Osteoblast (primary cell): ENCODE data around the gene CCDC120. TPM values are rescaled to one million over a fixed set of nuclear protein-coding genes. Genes with fewer than 3 reads are reported as not detected.

Source experiments
- DNase-seq: peaks from one replicate; pipeline ENCODE4 v3.0.0; 2011; ENCODE audit warnings: low spot score, mixed read lengths; ENCODE audit not compliant: insufficient read length; ENCODE audit errors: missing footprints
- H2AFZ ChIP-seq: 2 replicates; pipeline ENCODE4 v1.6.0; 2011; ENCODE audit warnings: mild to moderate bottlenecking, low read length
- H3K27ac ChIP-seq: 2 replicates; pipeline ENCODE4 v1.5.1; 2011; ENCODE audit warnings: mild to moderate bottlenecking, low read depth, low read length, moderate library complexity
- H3K27me3 ChIP-seq: 2 replicates; pipeline ENCODE4 v1.6.0; 2012; ENCODE audit warnings: mild to moderate bottlenecking, control low read depth, inconsistent platforms, low read length, moderate library complexity; ENCODE audit not compliant: insufficient read depth
- H3K36me3 ChIP-seq: 2 replicates; pipeline ENCODE4 v1.5.1; 2011; ENCODE audit warnings: mild to moderate bottlenecking, low read length, control low read depth, moderate library complexity; ENCODE audit not compliant: insufficient read depth
- H3K4me1 ChIP-seq: 2 replicates; pipeline ENCODE4 v1.5.1; 2011; ENCODE audit warnings: mild to moderate bottlenecking, low read length, control low read depth, moderate library complexity; ENCODE audit not compliant: insufficient read depth
- H3K4me2 ChIP-seq: 2 replicates; pipeline ENCODE4 v1.6.0; 2011; ENCODE audit warnings: mild to moderate bottlenecking, low read length; ENCODE audit not compliant: insufficient read depth
- H3K4me3 ChIP-seq: fragments of 200-600 bp; sonication (generic); 3 replicates; pipeline ENCODE4 v1.5.1; 2012; ENCODE audit warnings: mild to moderate bottlenecking, low read length, inconsistent platforms; ENCODE audit not compliant: insufficient read depth
- H3K79me2 ChIP-seq: 2 replicates; pipeline ENCODE4 v1.6.0; 2012; ENCODE audit warnings: mild to moderate bottlenecking, low read length, control low read depth, inconsistent platforms; ENCODE audit not compliant: insufficient read depth
- H3K9me3 ChIP-seq: 2 replicates; pipeline ENCODE4 v1.5.1; 2011; ENCODE audit warnings: low read depth, low read length, control low read depth
- H4K20me1 ChIP-seq: 2 replicates; pipeline ENCODE4 v1.6.0; 2012; ENCODE audit warnings: mild to moderate bottlenecking, low read length, control low read depth; ENCODE audit not compliant: insufficient read depth
- total RNA-seq: library from RNA; depleted of rRNA; stranded (reverse); fragments of >200 nt; gene quantifications from 2 replicates; pipeline ENCODE4 v1.2.3, GENCODE V29; 2012
- TF ChIP-seq, protein P1 (sequence below): IDR thresholded peaks from 2 replicates; pipeline ENCODE4 v1.5.1; 2011; ENCODE audit warnings: mild to moderate bottlenecking, low read depth, low read length, moderate library complexity; ENCODE audit errors: extremely low read depth

The CCDC120 gene
- total RNA-seq, 1 donor, result 1.1 TPM

DNA sequence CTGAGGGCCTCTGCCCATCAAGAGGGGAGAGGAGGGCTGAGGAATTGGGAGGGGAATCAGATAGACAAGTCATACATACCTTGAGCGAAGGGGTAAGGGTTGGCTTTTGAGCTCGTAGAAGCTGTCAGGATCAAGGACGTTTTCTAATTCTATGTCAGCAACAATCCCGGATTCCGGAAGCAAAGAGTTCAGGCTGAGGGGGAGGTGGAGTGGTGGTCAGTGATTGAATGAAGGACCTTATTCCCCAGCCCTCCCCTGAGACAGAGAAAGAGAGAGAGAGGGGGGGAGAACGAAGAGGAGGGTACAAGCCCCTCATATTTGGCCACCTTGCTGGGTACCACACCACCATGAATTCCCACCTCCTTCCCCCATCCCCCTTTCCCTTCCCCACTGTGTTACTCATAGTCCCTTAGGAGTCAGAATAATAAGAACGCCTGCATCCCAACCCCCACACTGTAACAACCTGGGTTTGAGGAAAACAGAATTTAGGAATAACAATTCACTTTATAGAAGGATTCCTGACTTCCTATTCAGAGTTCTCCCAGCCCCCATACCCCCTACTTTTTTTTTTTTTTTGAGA lies 18.3 kb upstream of the CCDC120 start:
- H3K9me3 ChIP-seq, result no peaks in the 10 kb centered on the region
- peak overlapping the region; percentile 62 for H3K27ac ChIP-seq
- DNase-seq, result peak; percentile 82
- peaks cover 12% of the 10 kb centered on the region for H3K4me1 ChIP-seq
- peaks cover 34% of the 10 kb centered on the region for H3K36me3 ChIP-seq
- peaks cover 4% of the 10 kb centered on the region for H4K20me1 ChIP-seq
- TF ChIP-seq, protein P1, sequence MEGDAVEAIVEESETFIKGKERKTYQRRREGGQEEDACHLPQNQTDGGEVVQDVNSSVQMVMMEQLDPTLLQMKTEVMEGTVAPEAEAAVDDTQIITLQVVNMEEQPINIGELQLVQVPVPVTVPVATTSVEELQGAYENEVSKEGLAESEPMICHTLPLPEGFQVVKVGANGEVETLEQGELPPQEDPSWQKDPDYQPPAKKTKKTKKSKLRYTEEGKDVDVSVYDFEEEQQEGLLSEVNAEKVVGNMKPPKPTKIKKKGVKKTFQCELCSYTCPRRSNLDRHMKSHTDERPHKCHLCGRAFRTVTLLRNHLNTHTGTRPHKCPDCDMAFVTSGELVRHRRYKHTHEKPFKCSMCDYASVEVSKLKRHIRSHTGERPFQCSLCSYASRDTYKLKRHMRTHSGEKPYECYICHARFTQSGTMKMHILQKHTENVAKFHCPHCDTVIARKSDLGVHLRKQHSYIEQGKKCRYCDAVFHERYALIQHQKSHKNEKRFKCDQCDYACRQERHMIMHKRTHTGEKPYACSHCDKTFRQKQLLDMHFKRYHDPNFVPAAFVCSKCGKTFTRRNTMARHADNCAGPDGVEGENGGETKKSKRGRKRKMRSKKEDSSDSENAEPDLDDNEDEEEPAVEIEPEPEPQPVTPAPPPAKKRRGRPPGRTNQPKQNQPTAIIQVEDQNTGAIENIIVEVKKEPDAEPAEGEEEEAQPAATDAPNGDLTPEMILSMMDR, result no peak
- H3K79me2 ChIP-seq, result peaks cover 41% of the 10 kb centered on the region
- no peaks in the 10 kb centered on the region for H3K27me3 ChIP-seq
- H2AFZ ChIP-seq, result no peak overlapping the region
- H3K4me3 ChIP-seq, result peak overlapping the region; percentile 52
- H3K4me2 ChIP-seq, result peak overlapping the region; percentile 91

DNA sequence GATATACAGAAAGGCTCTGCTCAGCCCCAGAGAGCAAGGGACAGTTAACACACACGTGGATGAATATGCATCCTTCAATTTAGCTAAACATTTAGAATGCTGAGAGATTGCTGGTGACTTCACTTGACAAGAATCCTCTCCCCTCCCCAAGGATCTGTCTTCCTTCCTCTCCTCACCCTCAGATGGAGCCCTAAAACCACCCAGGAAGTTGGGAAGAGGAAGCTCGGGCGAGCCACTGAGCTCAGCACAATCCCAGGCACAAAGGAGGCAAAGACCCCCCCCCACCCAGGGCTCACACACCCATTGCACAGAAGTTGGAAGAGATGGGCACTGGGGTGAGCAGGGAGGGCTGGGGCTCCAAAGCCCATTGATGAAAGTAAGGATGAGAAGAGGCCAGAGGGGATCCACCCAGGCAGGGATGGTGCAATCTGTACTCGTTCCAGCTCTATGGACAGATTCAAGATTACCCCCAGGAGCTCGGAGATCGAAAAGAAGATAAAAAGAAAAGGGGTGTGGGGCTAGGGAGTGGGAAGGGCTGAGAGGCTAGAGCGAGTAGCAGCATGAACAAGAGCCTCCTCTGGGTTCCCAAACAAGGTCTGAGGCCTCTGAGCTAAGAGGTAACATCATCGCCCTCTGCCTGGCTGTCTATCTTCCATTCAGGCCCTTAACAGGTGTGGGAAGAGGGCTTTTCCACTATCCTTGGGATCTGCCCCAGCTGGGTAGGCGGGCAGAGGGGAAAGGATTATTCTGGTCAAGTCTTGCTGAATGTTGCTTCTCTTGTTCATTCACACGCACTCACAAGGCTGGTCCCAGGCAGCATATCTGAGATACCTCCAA lies 16.8 kb upstream of the CCDC120 start:
- Histone ChIP-seq H4K20me1 (peaks cover 4% of the 10 kb centered on the region), H3K4me3 (peak overlapping the region; percentile 81), H3K4me2 (peak overlapping the region; percentile 91), H3K27me3 (no peaks in the 10 kb centered on the region), H2AFZ (no peak overlapping the region), H3K4me1 (peaks cover 12% of the 10 kb centered on the region), H3K9me3 (no peaks in the 10 kb centered on the region), H3K36me3 (peaks cover 27% of the 10 kb centered on the region), H3K79me2 (peaks cover 41% of the 10 kb centered on the region), H3K27ac (peak overlapping the region; percentile 90)
- TF ChIP-seq, protein P1, result no peak
- DNase-seq, result peak; percentile 80

GRCh38 chrX:49042581-49043219 lies 16.1 kb upstream of the CCDC120 start:
- Histone ChIP-seq H4K20me1 (peaks cover 2% of the 10 kb centered on the region), H3K36me3 (peaks cover 20% of the 10 kb centered on the region), H3K27ac (peak overlapping the region; percentile 90), H3K79me2 (peaks cover 40% of the 10 kb centered on the region), H3K9me3 (no peaks in the 10 kb centered on the region), H3K4me2 (peak overlapping the region; percentile 91), H2AFZ (peak overlapping the region; percentile 22), H3K27me3 (no peaks in the 10 kb centered on the region), H3K4me3 (peak overlapping the region; percentile 81), H3K4me1 (peaks cover 12% of the 10 kb centered on the region)
- TF ChIP-seq, protein P1, result no peak
- peak; percentile 72 for DNase-seq
